ENCODE data around the gene PAX5.

Gene PAX5

GRCh38 chr9:36900136-36900855 is 133.8 kb downstream of the PAX5 start:
- no peak for FAIRE-seq

DNA sequence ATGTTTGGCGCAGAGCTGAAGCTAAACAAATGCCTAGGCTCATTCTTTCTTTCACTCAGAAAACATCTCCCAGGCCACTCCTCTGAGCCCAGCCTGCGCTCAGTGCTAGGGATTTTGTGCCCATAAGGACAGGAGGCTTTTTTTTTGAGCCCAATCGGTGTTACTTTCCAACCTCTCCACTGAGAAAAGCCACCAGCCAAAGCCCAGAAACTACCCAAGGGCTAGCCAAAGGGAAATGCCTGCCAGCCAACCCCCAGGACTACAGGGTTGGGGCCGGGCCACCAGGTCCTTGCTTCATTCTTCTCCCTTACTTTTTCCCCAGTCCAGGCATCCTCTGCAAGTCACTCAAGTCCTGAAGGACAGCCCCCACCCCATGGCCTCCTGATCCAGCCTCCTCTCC is 134.7 kb downstream of the PAX5 start:
- FAIRE-seq, result no peak

DNA sequence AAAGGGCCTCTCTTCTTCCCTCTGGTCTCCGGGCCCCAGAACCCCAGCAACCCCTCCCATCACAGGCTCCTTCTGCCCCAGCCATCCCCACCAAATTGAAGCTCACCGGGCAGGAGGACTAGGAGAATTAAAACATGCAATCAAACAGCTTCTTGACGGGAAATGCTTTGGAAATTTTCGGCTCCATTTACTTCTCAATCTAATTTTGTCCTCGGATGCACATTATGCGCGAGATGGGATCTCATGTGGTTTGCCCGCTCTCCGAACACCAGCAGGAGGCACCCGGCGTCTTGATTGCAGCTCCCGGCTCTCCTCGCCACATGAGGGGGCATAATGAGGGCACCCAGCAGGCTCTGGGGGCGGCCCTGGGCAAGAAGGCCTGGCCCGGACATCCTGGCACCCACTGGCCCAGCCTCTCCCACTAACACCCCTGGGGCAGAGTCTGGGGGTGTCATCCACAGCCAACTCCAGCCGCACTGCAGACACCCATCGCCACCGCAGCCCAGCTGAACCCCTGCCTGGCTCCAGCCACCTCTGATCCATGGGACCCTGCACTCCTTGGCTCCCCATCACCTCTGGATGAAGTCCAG is 135.5 kb downstream of the PAX5 start:
- FAIRE-seq, result no peak

- FAIRE-seq, result no peak
Measured at GRCh38 chr9:36897478-36897877, 136.6 kb downstream of the PAX5 start.

DNA sequence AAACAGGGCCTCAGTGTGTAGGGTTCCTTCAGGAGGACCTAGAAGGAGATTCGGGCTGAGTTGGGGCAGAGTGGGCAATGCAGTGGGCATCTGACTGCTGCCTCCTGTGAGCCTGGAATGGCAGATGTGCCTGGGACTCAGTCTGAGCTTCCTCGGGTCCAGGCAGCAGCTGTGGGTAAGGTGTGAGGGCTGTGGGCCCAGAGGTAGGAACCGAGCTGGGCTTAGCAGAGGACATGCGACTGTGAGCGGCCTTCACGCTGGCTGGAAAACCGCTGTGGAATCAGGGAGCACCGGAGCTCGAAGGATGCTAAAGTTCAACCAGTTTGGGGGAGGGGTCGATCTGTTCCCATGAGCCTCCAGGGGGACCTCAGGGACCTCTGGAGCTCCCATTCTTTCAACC is 137.0 kb downstream of the PAX5 start:
- no peak for FAIRE-seq

GRCh38 chr9:36896296-36896695 is 137.8 kb downstream of the PAX5 start:
- no peak for FAIRE-seq

GRCh38 chr9:36895744-36896260 is 138.3 kb downstream of the PAX5 start:
- no peak for FAIRE-seq

GRCh38 chr9:36894695-36895310 is 139.3 kb downstream of the PAX5 start:
- no peak for FAIRE-seq

GRCh38 chr9:36893911-36894310 is 140.2 kb downstream of the PAX5 start:
- no peak for FAIRE-seq

GRCh38 chr9:36893184-36893583 is 140.9 kb downstream of the PAX5 start:
- FAIRE-seq, result no peak

GRCh38 chr9:36892279-36892678 is 141.8 kb downstream of the PAX5 start:
- FAIRE-seq, result no peak

DNA sequence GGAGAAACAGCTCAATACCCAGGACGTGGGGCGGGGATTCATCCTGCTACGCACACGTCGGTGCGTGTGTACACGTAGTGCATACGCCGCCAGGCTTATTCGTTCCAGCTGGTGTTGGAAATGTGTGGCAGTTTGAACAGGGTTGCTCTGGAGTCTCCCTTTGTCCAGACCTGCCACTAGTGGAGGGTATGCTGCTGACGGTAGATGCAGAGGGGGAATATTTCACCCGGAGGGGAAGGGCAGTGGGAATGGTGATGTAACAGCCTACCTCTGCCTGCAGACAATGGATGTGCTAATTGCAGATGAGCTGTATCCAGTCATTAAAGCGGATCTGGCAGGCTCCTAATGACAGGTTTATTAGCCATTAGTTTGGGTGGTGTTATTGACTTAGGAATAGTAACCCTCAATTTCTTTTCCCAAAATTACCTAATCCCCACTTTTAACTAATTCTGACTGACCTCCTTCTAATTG is 142.7 kb downstream of the PAX5 start:
- no peak for FAIRE-seq

- FAIRE-seq, result no peak
Measured at GRCh38 chr9:36889844-36890243, 144.2 kb downstream of the PAX5 start.

- FAIRE-seq, result no peak
Measured at GRCh38 chr9:36888551-36888950, 145.5 kb downstream of the PAX5 start.

DNA sequence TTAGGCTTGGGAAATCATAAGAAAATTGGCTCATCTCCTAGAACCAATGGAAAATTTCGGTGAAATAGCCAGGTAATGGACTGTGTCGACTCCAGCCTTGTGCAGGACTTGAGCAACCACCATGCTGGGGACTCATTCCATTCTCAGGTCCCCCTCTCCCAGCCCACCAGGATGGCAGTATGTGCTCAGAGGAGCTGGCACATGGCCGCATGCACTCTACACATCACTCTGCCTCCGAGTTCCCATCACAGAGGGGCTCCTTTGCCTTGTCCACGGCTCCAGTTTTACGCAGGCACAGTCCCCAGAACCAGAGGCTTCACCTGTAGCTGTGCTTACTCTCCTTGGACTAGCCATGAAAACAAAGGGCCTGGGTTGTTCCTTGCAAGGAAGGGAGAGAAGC is 149.3 kb downstream of the PAX5 start:
- no peak for FAIRE-seq

DNA sequence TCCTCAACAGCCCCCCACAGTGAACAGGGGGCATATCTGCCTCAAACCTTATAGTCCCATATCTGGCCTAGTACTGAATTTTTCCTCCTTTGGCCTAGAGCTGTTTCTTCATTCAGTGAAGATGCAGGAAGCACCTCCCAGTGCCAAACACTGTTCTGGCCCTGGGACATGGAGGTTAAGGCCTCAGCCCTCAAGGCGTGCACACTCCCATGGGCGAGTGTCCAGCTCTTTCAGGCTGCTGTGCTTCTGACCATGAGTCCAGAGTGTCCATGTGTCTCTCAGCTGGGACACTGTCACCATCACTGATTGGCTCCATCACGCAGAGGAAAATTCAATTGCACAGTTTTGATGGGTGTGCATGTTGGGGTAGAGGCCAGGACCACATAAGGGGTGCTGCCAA is 151.5 kb downstream of the PAX5 start:
- FAIRE-seq, result no peak

GRCh38 chr9:36881743-36882441 is 152.2 kb downstream of the PAX5 start:
- no peak for FAIRE-seq

DNA sequence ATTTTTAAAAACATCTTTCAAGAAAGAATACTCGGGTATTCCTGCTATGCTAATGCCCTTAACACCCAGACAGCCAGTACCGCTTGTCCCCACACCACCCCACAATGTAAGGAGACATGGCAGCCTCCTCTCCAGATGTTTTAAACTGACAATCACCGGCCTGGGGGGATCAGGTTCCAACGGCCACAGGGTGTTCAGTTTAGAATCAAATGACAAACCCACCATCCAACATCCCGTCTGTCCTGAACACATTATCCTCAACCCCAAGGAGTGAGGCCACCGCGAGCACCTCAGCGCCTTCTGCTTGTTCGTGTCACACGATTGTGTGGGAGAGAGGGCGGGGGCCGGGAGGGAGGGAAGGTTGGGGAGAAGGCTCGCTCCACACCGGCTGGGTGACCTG is 152.8 kb downstream of the PAX5 start:
- no peak for FAIRE-seq

GRCh38 chr9:36880075-36880474 is 154.0 kb downstream of the PAX5 start:
- no peak for FAIRE-seq

GRCh38 chr9:36878986-36879982 is 154.8 kb downstream of the PAX5 start:
- no peak for FAIRE-seq

GRCh38 chr9:36877239-36877638 is 156.8 kb downstream of the PAX5 start:
- FAIRE-seq, result no peak

GRCh38 chr9:36876056-36876455 is 158.0 kb downstream of the PAX5 start:
- no peak for FAIRE-seq
